ENCODE data around the gene SERTAD3.
"Not testable (repeated sequence)": the region's sequence is repeated elsewhere in the genome, so short reads cannot be mapped to it uniquely, and the experiment has no call there.

The SERTAD3 gene

GRCh38 chr19:40444000-40444824 lies at the start of gene SERTAD3:
SERTAD3 (minus strand) TSS chr19:40444335; CDS start chr19:40442080, 2,255 bp downstream.
- DNase-seq: peak; percentile 97

GRCh38 chr19:40493778-40494177 lies 49.6 kb upstream of the SERTAD3 start:
- no peak for DNase-seq

GRCh38 chr19:40492274-40492673 lies 48.1 kb upstream of the SERTAD3 start:
- DNase-seq: no peak

GRCh38 chr19:40489882-40490230 lies 45.7 kb upstream of the SERTAD3 start:
- no peak for DNase-seq

- DNase-seq: no peak
These were observed 41.9 kb upstream of the SERTAD3 start for GRCh38 chr19:40486017-40486416.

- not testable (repeated sequence) for DNase-seq
These were observed 31.9 kb upstream of the SERTAD3 start for GRCh38 chr19:40475878-40476644.

GRCh38 chr19:40474737-40475136 lies 30.6 kb upstream of the SERTAD3 start:
- DNase-seq: no peak

GRCh38 chr19:40472516-40472915 lies 28.4 kb upstream of the SERTAD3 start:
- DNase-seq: no peak

GRCh38 chr19:40471111-40471510 lies 27.0 kb upstream of the SERTAD3 start:
- no peak for DNase-seq

GRCh38 chr19:40469011-40469410 lies 24.9 kb upstream of the SERTAD3 start:
- DNase-seq: no peak

GRCh38 chr19:40466985-40467734 lies 23.0 kb upstream of the SERTAD3 start, which contains the start of gene SPTBN4:
SPTBN4 (plus strand) TSS chr19:40467001; CDS start chr19:40472622, 5,621 bp downstream.
- DNase-seq: no peak

GRCh38 chr19:40466219-40466984 lies 22.3 kb upstream of the SERTAD3 start:
- peak; percentile 69 for DNase-seq

- DNase-seq: peak; percentile 100
These were observed 21.6 kb upstream of the SERTAD3 start, which contains the start of gene BLVRB for GRCh38 chr19:40465557-40466218. BLVRB (minus strand) TSS chr19:40465745; CDS start chr19:40465688, 57 bp downstream.

- DNase-seq: no peak
These were observed 21.0 kb upstream of the SERTAD3 start for GRCh38 chr19:40465025-40465556.

GRCh38 chr19:40464059-40465024 lies 20.2 kb upstream of the SERTAD3 start:
- DNase-seq: peak; percentile 80

GRCh38 chr19:40463587-40464037 lies 19.5 kb upstream of the SERTAD3 start:
- not testable (repeated sequence) for DNase-seq

GRCh38 chr19:40461669-40462221 lies 17.6 kb upstream of the SERTAD3 start:
- DNase-seq: no peak

GRCh38 chr19:40460185-40460584 lies 16.1 kb upstream of the SERTAD3 start:
- no peak for DNase-seq

- DNase-seq: no peak
These were observed 14.5 kb upstream of the SERTAD3 start for GRCh38 chr19:40458597-40458974.

Measured in stimulated activated CD4-positive, alpha-beta T cell treated with anti-CD3 and anti-CD28 coated beads, Interleukin-4, amount 100 ng/mL, for 1 hour (primary cell).